ENCODE results near the gene PCNX2. TPM values are rescaled to one million over a fixed set of nuclear protein-coding genes. Genes with fewer than 3 reads are reported as not detected.

PCNX2 gene
- total RNA-seq, 1 experiment from 2014 or later: 18.6 TPM

GRCh38 chr1:233340966-233341516 is 45.5 kb upstream of the PCNX2 start:
- intact Hi-C loops (cut with micrococcal nuclease; ENCODE audit: unreplicated experiment): no loop called here
- no peak overlapping the region for H3K4me3 ChIP-seq

DNA sequence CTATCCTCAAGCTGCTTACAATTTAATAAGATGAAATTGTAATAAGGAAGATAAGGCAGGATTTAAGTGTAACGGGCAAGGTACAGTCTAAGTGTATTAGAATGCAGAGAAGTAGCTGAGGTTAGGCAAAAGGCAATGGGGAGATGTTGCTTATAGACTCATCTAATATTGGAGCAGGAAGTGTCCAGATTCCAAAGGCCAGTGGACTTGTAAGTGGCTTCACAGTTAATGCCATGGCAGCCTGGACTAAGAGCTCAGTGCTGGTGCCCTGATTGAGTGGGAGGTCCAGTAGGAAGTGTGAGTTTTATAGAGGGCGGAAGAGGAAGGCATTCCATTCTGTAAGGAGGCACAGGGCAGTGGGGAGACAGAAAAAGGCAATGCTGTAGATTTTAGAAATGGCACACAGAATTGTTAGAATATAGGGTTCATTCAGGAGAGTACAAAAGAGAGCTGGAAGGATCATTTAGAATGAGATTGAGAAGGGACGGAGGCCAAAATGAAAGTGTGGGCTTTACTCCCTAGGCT is 44.6 kb upstream of the PCNX2 start:
- Histone ChIP-seq H3K9me3 (ENCODE audit: insufficient read depth, low read depth) (no peaks in the 10 kb centered on the region), H3K36me3 (ENCODE audit: low read depth) (no peaks in the 10 kb centered on the region), H3K4me3 (no peak overlapping the region), H3K4me2 (no peak overlapping the region), H3K4me1 (replicated peaks; ENCODE audit: insufficient read depth) (no peaks in the 10 kb centered on the region), H2AFZ (no peak overlapping the region), H3K27ac (no peak overlapping the region), H3F3A (ENCODE audit: insufficient read depth, low read depth) (no peaks in the 10 kb centered on the region), H3K9me2 (ENCODE audit: insufficient read depth) (no peaks in the 10 kb centered on the region), H3K27me3 (ENCODE audit: insufficient read depth, low read depth) (no peaks in the 10 kb centered on the region), H4K20me1 (ENCODE audit: insufficient read depth) (no peaks in the 10 kb centered on the region; the same call in 1 of the 2 replicates), H3K79me2 (ENCODE audit: low read depth) (peaks cover 80% of the 10 kb centered on the region)
- BruUV-seq (replicated peaks): no TSS peak
- no peak for TF ChIP-seq CTCF (conservative IDR thresholded peaks at IDR 0.05)
- no peak for TF ChIP-seq EZH2 (IDR thresholded peaks at IDR 0.05; ENCODE audit: low read depth)
- intact Hi-C loops (cut with micrococcal nuclease; ENCODE audit: unreplicated experiment): no loop called here
- ChIA-PET CTCF (no interaction called here), POLR2A (ENCODE audit: unreplicated experiment) (no interaction called here)
- DNase-seq: no peak

More at GRCh38 chr1:233340966-233341516, 45.5 kb upstream of the PCNX2 start:
- Histone ChIP-seq H4K20me1 (ENCODE audit: insufficient read depth) (no peaks in the 10 kb centered on the region; the same call in 1 of the 2 replicates), H3K9me3 (ENCODE audit: insufficient read depth, low read depth) (no peaks in the 10 kb centered on the region), H3K9me2 (ENCODE audit: insufficient read depth) (no peaks in the 10 kb centered on the region), H3K36me3 (ENCODE audit: low read depth) (no peaks in the 10 kb centered on the region), H3F3A (ENCODE audit: insufficient read depth, low read depth) (no peaks in the 10 kb centered on the region), H2AFZ (no peak overlapping the region), H3K79me2 (ENCODE audit: low read depth) (peaks cover 76% of the 10 kb centered on the region), H3K4me2 (no peak overlapping the region), H3K27ac (no peak overlapping the region), H3K27me3 (ENCODE audit: insufficient read depth, low read depth) (no peaks in the 10 kb centered on the region), H3K4me1 (replicated peaks; ENCODE audit: insufficient read depth) (no peaks in the 10 kb centered on the region)
- POLR2A ChIA-PET (ENCODE audit: unreplicated experiment): no interaction called here
- CTCF ChIA-PET: no interaction called here
- BruUV-seq (replicated peaks): no TSS peak
- no peak for TF ChIP-seq CTCF (conservative IDR thresholded peaks at IDR 0.05)
- no peak for TF ChIP-seq EZH2 (IDR thresholded peaks at IDR 0.05; ENCODE audit: low read depth)
- DNase-seq: no peak

DNA sequence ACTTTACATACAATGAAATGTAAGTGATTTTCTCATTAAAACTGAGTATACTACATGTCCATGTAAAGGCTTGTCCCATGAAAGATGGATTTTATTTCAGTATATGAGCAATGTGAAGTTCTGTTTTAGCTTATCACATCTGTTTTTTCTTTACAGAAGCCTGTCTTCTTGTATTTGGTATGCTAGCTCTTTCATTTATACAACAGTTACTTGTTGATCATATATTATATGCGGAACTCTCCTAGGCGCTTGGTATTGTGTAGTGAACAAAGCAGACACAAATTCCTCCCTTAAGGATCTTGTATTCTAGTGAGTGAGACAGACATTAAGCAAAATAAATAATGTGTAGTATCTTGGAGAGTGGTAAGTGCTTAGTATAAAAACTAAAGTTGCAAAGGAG is 42.6 kb upstream of the PCNX2 start:
- Histone ChIP-seq H3K9me2 (ENCODE audit: insufficient read depth) (no peaks in the 10 kb centered on the region), H4K20me1 (ENCODE audit: insufficient read depth) (no peaks in the 10 kb centered on the region; the same call in 1 of the 2 replicates), H3K79me2 (ENCODE audit: low read depth) (peaks cover 88% of the 10 kb centered on the region), H3K27ac (no peak overlapping the region), H3K4me3 (no peak overlapping the region), H3K27me3 (ENCODE audit: insufficient read depth, low read depth) (no peaks in the 10 kb centered on the region), H3K36me3 (ENCODE audit: low read depth) (no peaks in the 10 kb centered on the region), H3F3A (ENCODE audit: insufficient read depth, low read depth) (no peaks in the 10 kb centered on the region), H2AFZ (no peak overlapping the region), H3K4me2 (no peak overlapping the region), H3K4me1 (replicated peaks; ENCODE audit: insufficient read depth) (no peaks in the 10 kb centered on the region), H3K9me3 (ENCODE audit: insufficient read depth, low read depth) (no peaks in the 10 kb centered on the region)
- no TSS peak for BruUV-seq (replicated peaks)
- POLR2A ChIA-PET (ENCODE audit: unreplicated experiment): no interaction called here
- intact Hi-C loops (cut with micrococcal nuclease; ENCODE audit: unreplicated experiment): no loop called here
- TF ChIP-seq CTCF (conservative IDR thresholded peaks at IDR 0.05) (no peak), EZH2 (IDR thresholded peaks at IDR 0.05; ENCODE audit: low read depth) (no peak)
- CTCF ChIA-PET: no interaction called here
- DNase-seq: no peak

Data from PC-9 (cell line).